IgD-negative memory B cell (primary cell): ENCODE data around the gene FAM13C. TPM values are rescaled to one million over a fixed set of nuclear protein-coding genes. Genes with fewer than 3 reads are reported as not detected.
"Not testable (repeated sequence)": the region's sequence is repeated elsewhere in the genome, so short reads cannot be mapped to it uniquely, and the experiment has no call there.

Experiments used
- H3K27ac Mint-ChIP-seq, 3 donors: one replicate each; pipeline ENCODE4 v1.8.0; 2020 to 2022; ENCODE audit warnings: mild to moderate bottlenecking in 3 of 3, mixed read lengths in 3 of 3, moderate library complexity in 1 of 3
- H3K27me3 Mint-ChIP-seq: one replicate; pipeline ENCODE4 v1.8.0; 2021; ENCODE audit warnings: mixed read lengths
- H3K36me3 Mint-ChIP-seq: one replicate; pipeline ENCODE4 v1.8.0; 2020; ENCODE audit warnings: mild to moderate bottlenecking, mixed read lengths
- H3K4me1 Mint-ChIP-seq, 3 donors: one replicate each; pipeline ENCODE4 v1.8.0; 2020 to 2022; ENCODE audit warnings: mixed read lengths in 3 of 3, mild to moderate bottlenecking in 1 of 3
- H3K4me3 Mint-ChIP-seq, 4 donors: one replicate each; pipeline ENCODE4 v1.8.0; 2020 to 2022; ENCODE audit warnings: mild to moderate bottlenecking in 4 of 4, mixed read lengths in 4 of 4, moderate library complexity in 3 of 4
- H3K9me3 Mint-ChIP-seq, 3 donors: one replicate each; pipeline ENCODE4 v1.8.0; 2020 to 2021; ENCODE audit warnings: mixed read lengths in 3 of 3, mild to moderate bottlenecking in 1 of 3
- polyA plus RNA-seq: library from polyadenylated mRNA; unstranded; fragments of 300-500 nt; fragmentation: Illumina TruSeq; gene quantifications from one replicate; pipeline ENCODE4 v1.2.3, GENCODE V29; 2021

Gene FAM13C
- polyA plus RNA-seq, 1 donor from 2014 or later, result not detected

- Mint-ChIP-seq H3K27me3 (no peaks in the 10 kb centered on the region), H3K4me3 (no peak overlapping the region), H3K36me3 (no peaks in the 10 kb centered on the region), H3K27ac (no peak overlapping the region), H3K9me3 (peaks cover 0 to 3% (median 0%) of the 10 kb centered on the region in 3 donors), H3K4me1 (no peaks in the 10 kb centered on the region)
Measured at GRCh38 chr10:59258890-59259289, 103.5 kb downstream of the FAM13C start.

GRCh38 chr10:59257224-59257623 lies 105.1 kb downstream of the FAM13C start:
- no peak overlapping the region for H3K27ac Mint-ChIP-seq
- peaks cover 0 to 3% (median 0%) of the 10 kb centered on the region in 3 donors for H3K9me3 Mint-ChIP-seq
- H3K36me3 Mint-ChIP-seq, result no peaks in the 10 kb centered on the region
- H3K27me3 Mint-ChIP-seq, result no peaks in the 10 kb centered on the region
- H3K4me3 Mint-ChIP-seq, result no peak overlapping the region
- H3K4me1 Mint-ChIP-seq, result no peaks in the 10 kb centered on the region

- H3K27me3 Mint-ChIP-seq, result no peaks in the 10 kb centered on the region
- H3K9me3 Mint-ChIP-seq, result peaks cover 0 to under 1% (median 0%) of the 10 kb centered on the region in 3 donors
- no peaks in the 10 kb centered on the region for H3K36me3 Mint-ChIP-seq
- no peaks in the 10 kb centered on the region for H3K4me1 Mint-ChIP-seq
- H3K4me3 Mint-ChIP-seq, result no peak overlapping the region
- no peak overlapping the region for H3K27ac Mint-ChIP-seq
Measured at GRCh38 chr10:59255463-59255862, 106.9 kb downstream of the FAM13C start.

DNA sequence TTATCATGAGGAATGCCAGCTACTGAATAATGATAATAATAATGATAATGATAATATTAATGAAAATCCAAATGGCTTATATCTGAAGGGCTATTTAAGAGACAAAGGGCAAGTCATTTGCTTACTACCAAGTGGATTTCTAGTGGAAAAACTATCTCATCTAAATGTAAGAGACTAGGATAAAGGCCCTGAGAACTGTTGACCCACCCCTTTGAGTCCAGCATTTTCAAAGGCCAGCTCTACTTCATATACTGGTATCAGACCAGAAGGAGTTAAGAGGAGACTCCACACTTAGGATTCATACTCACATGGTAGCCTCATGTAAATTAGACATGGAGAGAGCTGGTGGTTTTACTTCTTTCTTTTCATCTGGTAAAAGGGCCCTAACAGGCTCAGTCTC lies 109.9 kb downstream of the FAM13C start:
- Mint-ChIP-seq H3K27me3 (no peaks in the 10 kb centered on the region), H3K36me3 (no peaks in the 10 kb centered on the region), H3K4me1 (no peaks in the 10 kb centered on the region), H3K9me3 (peaks cover 0 to 1% (median 0%) of the 10 kb centered on the region in 3 donors), H3K27ac (no peak overlapping the region), H3K4me3 (no peak overlapping the region)

GRCh38 chr10:59245686-59246085 lies 116.7 kb downstream of the FAM13C start:
- H3K4me1 Mint-ChIP-seq, result no peaks in the 10 kb centered on the region
- no peaks in the 10 kb centered on the region for H3K27me3 Mint-ChIP-seq
- no peaks in the 10 kb centered on the region for H3K36me3 Mint-ChIP-seq
- H3K4me3 Mint-ChIP-seq, result no peak overlapping the region
- no peak overlapping the region for H3K27ac Mint-ChIP-seq
- H3K9me3 Mint-ChIP-seq, result peaks cover 0 to 1% (median 0%) of the 10 kb centered on the region in 3 donors

DNA sequence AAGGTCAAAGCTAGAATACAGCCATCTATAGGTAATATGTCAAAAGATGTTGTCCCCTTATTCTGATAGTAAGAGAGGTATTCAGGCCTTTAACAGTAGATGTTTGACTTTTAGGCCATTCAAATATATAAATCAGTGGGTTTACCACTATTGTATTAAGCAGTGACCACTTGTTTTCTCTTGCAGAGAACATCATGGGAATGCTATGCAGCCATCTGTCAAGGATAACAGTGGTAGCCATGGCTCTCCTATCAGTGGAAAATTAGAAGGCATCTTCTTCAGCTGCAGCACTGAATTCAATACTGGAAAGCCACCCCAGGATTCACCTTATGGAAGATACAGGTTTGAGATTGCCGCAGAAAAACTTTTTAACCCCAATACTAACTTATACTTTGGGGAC lies 117.5 kb downstream of the FAM13C start:
- H3K36me3 Mint-ChIP-seq, result no peaks in the 10 kb centered on the region
- H3K27ac Mint-ChIP-seq, result no peak overlapping the region
- H3K27me3 Mint-ChIP-seq, result no peaks in the 10 kb centered on the region
- H3K4me1 Mint-ChIP-seq, result no peaks in the 10 kb centered on the region
- H3K9me3 Mint-ChIP-seq, result no peaks in the 10 kb centered on the region
- no peak overlapping the region for H3K4me3 Mint-ChIP-seq

DNA sequence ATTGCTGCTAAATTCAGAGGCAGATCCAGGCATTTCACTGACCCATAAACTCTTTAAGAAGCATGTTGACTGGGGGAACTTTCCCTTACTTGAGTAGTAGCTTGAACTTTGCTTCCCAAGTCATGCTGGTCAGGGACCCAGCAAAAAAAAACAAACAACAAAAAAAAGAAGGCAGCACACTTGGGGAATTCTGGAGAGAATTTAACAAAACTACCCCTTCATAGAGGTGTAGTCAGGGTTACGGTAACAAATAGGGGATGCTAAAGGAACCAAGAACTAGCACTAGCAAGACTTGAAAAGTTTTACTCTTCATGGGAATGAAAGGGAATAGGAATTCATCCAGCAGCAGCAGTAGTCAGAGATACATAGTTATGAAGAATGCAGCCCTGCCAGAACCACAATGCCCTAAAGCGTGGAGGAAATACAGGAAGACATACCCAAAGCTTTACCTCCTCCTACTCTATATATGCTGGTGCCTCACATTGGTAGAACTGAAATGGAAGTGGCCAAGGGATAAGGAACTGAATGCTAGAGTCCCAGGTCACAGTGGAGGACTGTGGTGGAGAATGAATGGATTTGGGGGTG lies 118.6 kb downstream of the FAM13C start:
- no peak overlapping the region for H3K27ac Mint-ChIP-seq
- H3K36me3 Mint-ChIP-seq, result no peaks in the 10 kb centered on the region
- no peak overlapping the region for H3K4me3 Mint-ChIP-seq
- H3K9me3 Mint-ChIP-seq, result peaks cover 0 to 6% (median 0%) of the 10 kb centered on the region in 3 donors
- H3K27me3 Mint-ChIP-seq, result no peaks in the 10 kb centered on the region
- no peaks in the 10 kb centered on the region for H3K4me1 Mint-ChIP-seq

DNA sequence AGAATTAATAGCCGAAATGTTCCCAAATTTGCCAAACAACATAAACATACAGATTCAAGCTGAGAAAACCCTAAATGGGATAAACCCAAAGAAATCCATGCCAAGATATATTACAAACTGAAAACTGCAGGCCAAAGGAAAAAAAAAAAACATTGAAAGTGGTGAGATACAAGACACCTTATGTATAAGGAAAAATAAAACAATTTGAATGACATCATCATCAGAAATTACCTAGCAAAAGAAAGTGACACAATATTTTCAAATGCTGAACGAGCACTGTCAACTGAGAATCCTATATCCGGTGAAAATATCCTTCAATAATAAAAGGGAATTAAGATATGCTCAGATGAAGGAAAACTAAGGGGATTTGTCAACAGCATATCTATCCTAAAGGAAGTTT lies 119.4 kb downstream of the FAM13C start:
- no peaks in the 10 kb centered on the region for H3K4me1 Mint-ChIP-seq
- peaks cover 0 to 6% (median 0%) of the 10 kb centered on the region in 3 donors for H3K9me3 Mint-ChIP-seq
- H3K36me3 Mint-ChIP-seq, result no peaks in the 10 kb centered on the region
- no peak overlapping the region for H3K4me3 Mint-ChIP-seq
- no peaks in the 10 kb centered on the region for H3K27me3 Mint-ChIP-seq
- no peak overlapping the region for H3K27ac Mint-ChIP-seq

GRCh38 chr10:59242057-59242456 lies 120.3 kb downstream of the FAM13C start:
- Mint-ChIP-seq H3K27ac (no peak overlapping the region), H3K36me3 (no peaks in the 10 kb centered on the region), H3K4me1 (no peaks in the 10 kb centered on the region), H3K27me3 (no peaks in the 10 kb centered on the region), H3K9me3 (peaks cover 0 to 6% (median 0%) of the 10 kb centered on the region in 3 donors), H3K4me3 (no peak overlapping the region)

GRCh38 chr10:59240582-59241183 lies 121.7 kb downstream of the FAM13C start:
- Mint-ChIP-seq H3K27ac (no peak overlapping the region), H3K36me3 (no peaks in the 10 kb centered on the region), H3K4me1 (no peaks in the 10 kb centered on the region), H3K9me3 (peaks cover 0 to 6% (median 0%) of the 10 kb centered on the region in 3 donors), H3K27me3 (no peaks in the 10 kb centered on the region), H3K4me3 (no peak overlapping the region)

- not testable (repeated sequence) for H3K27me3 Mint-ChIP-seq, H3K4me1 Mint-ChIP-seq, H3K36me3 Mint-ChIP-seq, H3K27ac Mint-ChIP-seq, H3K9me3 Mint-ChIP-seq, H3K4me3 Mint-ChIP-seq
Measured at GRCh38 chr10:59239108-59239507, 123.2 kb downstream of the FAM13C start.

DNA sequence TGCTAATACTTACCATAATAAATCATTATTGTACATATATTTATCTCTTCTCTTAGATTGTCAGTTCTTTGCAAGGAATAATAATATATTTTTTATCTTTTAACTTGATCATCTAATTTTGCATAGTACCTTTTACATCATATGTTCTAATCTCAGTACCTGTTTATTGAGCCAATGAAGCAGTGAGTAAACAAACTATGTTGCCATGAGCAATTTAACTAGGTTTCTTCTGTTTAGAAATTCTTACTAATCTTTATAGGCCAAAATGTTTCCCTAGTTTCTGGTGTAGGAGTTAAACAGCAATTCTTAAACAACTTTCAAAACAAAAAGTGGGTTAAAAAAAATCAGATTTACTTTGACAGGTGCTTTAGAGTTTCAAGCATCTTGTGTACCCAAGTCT lies 124.6 kb downstream of the FAM13C start:
- Mint-ChIP-seq H3K36me3 (no peaks in the 10 kb centered on the region), H3K4me1 (no peaks in the 10 kb centered on the region), H3K27ac (no peak overlapping the region), H3K9me3 (peaks cover 0 to 6% (median 0%) of the 10 kb centered on the region in 3 donors), H3K4me3 (no peak overlapping the region), H3K27me3 (no peaks in the 10 kb centered on the region)

- H3K27ac Mint-ChIP-seq, result no peak overlapping the region
- no peaks in the 10 kb centered on the region for H3K36me3 Mint-ChIP-seq
- H3K4me3 Mint-ChIP-seq, result no peak overlapping the region
- H3K9me3 Mint-ChIP-seq, result peaks cover 0 to 6% (median 0%) of the 10 kb centered on the region in 3 donors
- H3K27me3 Mint-ChIP-seq, result no peaks in the 10 kb centered on the region
- H3K4me1 Mint-ChIP-seq, result no peaks in the 10 kb centered on the region
Measured at GRCh38 chr10:59236064-59236697, 126.2 kb downstream of the FAM13C start.

DNA sequence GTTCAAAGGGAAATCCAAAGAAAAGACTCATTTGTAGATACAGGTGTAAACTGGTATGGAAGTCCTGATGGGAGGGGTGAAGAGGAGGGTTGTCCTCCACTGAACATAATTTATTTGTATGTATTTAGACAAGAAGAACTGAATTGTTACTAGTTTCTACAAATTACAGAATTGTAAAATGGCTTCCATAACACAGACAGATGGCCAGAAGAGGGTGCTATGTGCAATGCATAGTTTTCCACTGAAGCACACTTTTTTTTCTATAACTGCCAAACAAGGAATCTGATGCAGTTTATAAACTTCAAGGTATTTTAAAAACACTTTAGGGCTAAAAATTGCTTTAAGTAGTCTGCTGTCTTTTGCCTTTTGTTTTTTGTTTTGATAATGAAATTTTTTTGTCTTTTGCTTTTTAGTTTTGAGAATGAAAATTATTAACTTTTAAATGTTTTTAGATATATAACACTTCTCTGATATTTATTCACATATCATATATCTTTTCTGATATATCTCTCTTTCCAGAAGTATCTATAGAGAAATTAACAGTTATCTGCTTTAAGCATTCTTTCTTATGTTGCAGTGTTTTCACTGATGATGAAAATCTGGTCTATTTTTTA lies 127.4 kb downstream of the FAM13C start:
- Mint-ChIP-seq H3K27ac (no peak overlapping the region), H3K27me3 (no peaks in the 10 kb centered on the region), H3K36me3 (no peaks in the 10 kb centered on the region), H3K4me3 (no peak overlapping the region), H3K4me1 (no peaks in the 10 kb centered on the region), H3K9me3 (peaks cover 0 to 6% (median 0%) of the 10 kb centered on the region in 3 donors)

- Mint-ChIP-seq H3K36me3 (no peaks in the 10 kb centered on the region), H3K9me3 (peaks cover 0 to 4% (median 0%) of the 10 kb centered on the region in 3 donors), H3K4me1 (no peaks in the 10 kb centered on the region), H3K27me3 (no peaks in the 10 kb centered on the region), H3K4me3 (no peak overlapping the region), H3K27ac (no peak overlapping the region)
Measured at GRCh38 chr10:59234194-59234593, 128.2 kb downstream of the FAM13C start.
